CD14-positive monocyte (primary cell): ENCODE results near the gene PLK5. TPM values are rescaled to one million over a fixed set of nuclear protein-coding genes. Genes with fewer than 3 reads are reported as not detected.
"Not testable (repeated sequence)": the region's sequence is repeated elsewhere in the genome, so short reads cannot be mapped to it uniquely, and the experiment has no call there.

ENCODE experiments used
- DNase-seq, 3 donors: peaks; one replicate each; pipeline ENCODE4 v3.0.0-alpha.2; 2011 to 2022
- H2AFZ ChIP-seq: 2 replicates; pipeline ENCODE4 v1.6.0; 2012; ENCODE audit warnings: mild to moderate bottlenecking, low read depth, low read length, inconsistent platforms; ENCODE audit not compliant: insufficient read depth, poor library complexity, severe bottlenecking
- H3K27ac ChIP-seq, 2 donors: 1 replicate in 1 of 2; 2 replicates in 1 of 2; pipeline ENCODE4 v1.5.1; 2012 to 2013; ENCODE audit warnings: low read length in 2 of 2, control low read depth in 1 of 2, inconsistent platforms in 1 of 2, low read depth in 1 of 2, mild to moderate bottlenecking in 1 of 2
- H3K27me3 ChIP-seq, 2 donors: one replicate each; pipeline versions ENCODE4 v1.6.0 to v1.6.1; 2011 to 2013; ENCODE audit warnings: low read length in 2 of 2; ENCODE audit not compliant: control insufficient read depth in 2 of 2, insufficient read depth in 2 of 2
- H3K36me3 ChIP-seq, 2 donors: replicated peaks in 1 of 2; 1 replicate in 1 of 2; 2 replicates in 1 of 2; pipeline versions ENCODE4 v1.5.1 to v1.6.1; 2012 to 2013; ENCODE audit warnings: low read length in 2 of 2, control low read depth in 1 of 2, inconsistent platforms in 1 of 2, mild to moderate bottlenecking in 1 of 2; ENCODE audit not compliant: insufficient read depth in 2 of 2, control insufficient read depth in 1 of 2
- H3K4me1 ChIP-seq, 2 donors: 1 replicate in 1 of 2; 2 replicates in 1 of 2; pipeline versions ENCODE4 v1.5.1 to v1.6.1; 2012 to 2013; ENCODE audit warnings: low read length in 2 of 2, control low read depth in 1 of 2, inconsistent platforms in 1 of 2, mild to moderate bottlenecking in 1 of 2, moderate library complexity in 1 of 2; ENCODE audit not compliant: insufficient read depth in 2 of 2, control insufficient read depth in 1 of 2
- H3K4me2 ChIP-seq: replicated peaks from 2 replicates; pipeline ENCODE3; 2012; ENCODE audit warnings: low read length, moderate library complexity, mild to moderate bottlenecking; ENCODE audit not compliant: poor library complexity, severe bottlenecking; ENCODE audit errors: extremely low read depth
- H3K4me3 ChIP-seq, 3 experiments: fragments of 200-600 bp in 1 of 3; sonication (generic) in 1 of 3; replicated peaks in 1 of 3; 1 replicate in 2 of 3; 2 replicates in 1 of 3; pipeline ENCODE4 v1.5.1; 2011 to 2013; ENCODE audit warnings: low read length in 3 of 3, mild to moderate bottlenecking in 3 of 3, control low read depth in 2 of 3, low read depth in 2 of 3, inconsistent platforms in 1 of 3, moderate library complexity in 1 of 3
- H3K79me2 ChIP-seq: 2 replicates; pipeline ENCODE4 v1.6.0; 2012; ENCODE audit warnings: mild to moderate bottlenecking, control low read depth, inconsistent platforms, low read length, moderate library complexity; ENCODE audit not compliant: insufficient read depth
- H3K9ac ChIP-seq: 2 replicates; pipeline ENCODE4 v1.6.0; 2017; ENCODE audit warnings: low read length, mild to moderate bottlenecking; ENCODE audit not compliant: insufficient read depth, poor library complexity, severe bottlenecking
- H3K9me3 ChIP-seq, 2 donors: replicated peaks in 1 of 2; 1 replicate in 1 of 2; 2 replicates in 1 of 2; pipeline versions ENCODE4 v1.5.1 to v1.6.1; 2012 to 2013; ENCODE audit warnings: low read length in 2 of 2, control low read depth in 1 of 2; ENCODE audit not compliant: control insufficient read depth in 1 of 2, insufficient read depth in 1 of 2
- H4K20me1 ChIP-seq: 2 replicates; pipeline ENCODE4 v1.6.0; 2012; ENCODE audit warnings: mild to moderate bottlenecking, low read length, control low read depth, moderate library complexity; ENCODE audit not compliant: insufficient read depth
- H3K27ac Mint-ChIP-seq, 7 donors: one replicate each; pipeline ENCODE4 v1.8.0; 2020; ENCODE audit warnings: mild to moderate bottlenecking in 7 of 7, mixed read lengths in 7 of 7, moderate library complexity in 6 of 7, inconsistent platforms in 2 of 7
- H3K27me3 Mint-ChIP-seq, 3 donors: one replicate each; pipeline ENCODE4 v1.8.0; 2021 to 2022; ENCODE audit warnings: low read depth in 3 of 3, mild to moderate bottlenecking in 3 of 3, mixed read lengths in 3 of 3, moderate library complexity in 3 of 3, inconsistent platforms in 1 of 3
- H3K36me3 Mint-ChIP-seq, 2 donors: one replicate each; pipeline ENCODE4 v1.8.0; 2020; ENCODE audit warnings: mixed read lengths in 2 of 2, inconsistent platforms in 1 of 2, mild to moderate bottlenecking in 1 of 2
- H3K4me1 Mint-ChIP-seq: one replicate; pipeline ENCODE4 v1.8.0; 2020; ENCODE audit warnings: mild to moderate bottlenecking, mixed read lengths
- H3K4me3 Mint-ChIP-seq, 2 donors: one replicate each; pipeline ENCODE4 v1.8.0; 2020; ENCODE audit warnings: mild to moderate bottlenecking in 2 of 2, mixed read lengths in 2 of 2, moderate library complexity in 1 of 2
- H3K9me3 Mint-ChIP-seq, 7 donors: one replicate each; pipeline ENCODE4 v1.8.0; 2020 to 2022; ENCODE audit warnings: mixed read lengths in 7 of 7, mild to moderate bottlenecking in 6 of 7, moderate library complexity in 6 of 7, inconsistent platforms in 2 of 7
- CTCF ChIP-seq: fragments of 200-600 bp; IDR thresholded peaks from one replicate; pipeline ENCODE4 v1.8.0; 2022; ENCODE audit warnings: antibody characterized with exemption, mild to moderate bottlenecking
- WGBS: methylation state at CpG from one replicate; pipeline ENCODE4 v1.1.5; 2013; ENCODE audit warnings: missing lambda C conversion rate; ENCODE audit not compliant: insufficient coverage; 5-methylcytosine and 5-hydroxymethylcytosine counted together
- intact Hi-C, 2 donors: fragments of 100-400 bp; cut with micrococcal nuclease; formaldehyde crosslinking; loops; one replicate each; pipeline versions ENCODE4 v1.15.0 to v1.15.1; 2023
- polyA plus RNA-seq, 3 donors: library from polyadenylated mRNA; depleted of rRNA in 1 of 3; unstranded in 2 of 3; stranded (reverse) in 1 of 3; fragments of 300-500 nt in 2 of 3; fragments of >200 nt in 1 of 3; fragmentation: Illumina TruSeq in 2 of 3; gene quantifications; 1 replicate in 2 of 3; 2 replicates in 1 of 3; pipeline ENCODE4 v1.2.3, GENCODE V29; 2012 to 2021

Gene PLK5
- polyA plus RNA-seq, 3 donors = not detected

GRCh38 chr19:1528596-1529429 is 4.9 kb downstream of the PLK5 start:
- Histone ChIP-seq H3K4me2 (no peak overlapping the region), H3K79me2 (no peaks in the 10 kb centered on the region), H3K36me3 (no peaks in the 10 kb centered on the region), H3K4me1 (no peaks in the 10 kb centered on the region), H3K9ac (no peak overlapping the region), H3K27me3 (peaks cover 5 to 12% of the 10 kb centered on the region in 2 donors), H3K4me3 (no peak overlapping the region), H3K9me3 (no peaks in the 10 kb centered on the region), H2AFZ (no peak overlapping the region), H3K27ac (no peak overlapping the region), H4K20me1 (no peaks in the 10 kb centered on the region)
- no peak for DNase-seq
- H3K27me3 Mint-ChIP-seq = peaks cover 16 to 35% (median 16%) of the 10 kb centered on the region in 3 donors
- H3K4me3 Mint-ChIP-seq = no peak overlapping the region
- peaks cover 0 to 7% (median 3%) of the 10 kb centered on the region in 7 donors for H3K9me3 Mint-ChIP-seq
- WGBS = 86% methylated on average over 19 of the region's 23 CpGs
- no peak overlapping the region for H3K27ac Mint-ChIP-seq
- H3K36me3 Mint-ChIP-seq = peaks cover 0 to 3% of the 10 kb centered on the region in 2 donors
- H3K4me1 Mint-ChIP-seq = peaks cover 3% of the 10 kb centered on the region
- TF ChIP-seq CTCF = no peak
- intact Hi-C loops = no loop called here

GRCh38 chr19:1529430-1529816 is 5.5 kb downstream of the PLK5 start:
- H3K4me1 Mint-ChIP-seq = peaks cover 1% of the 10 kb centered on the region
- peaks cover 0 to 1% of the 10 kb centered on the region in 2 donors for H3K36me3 Mint-ChIP-seq
- no peaks in the 10 kb centered on the region for H3K36me3 ChIP-seq
- peaks cover 0 to 5% (median 3%) of the 10 kb centered on the region in 7 donors for H3K9me3 Mint-ChIP-seq
- H4K20me1 ChIP-seq = no peaks in the 10 kb centered on the region
- peaks cover 4 to 10% of the 10 kb centered on the region in 2 donors for H3K27me3 ChIP-seq
- no peaks in the 10 kb centered on the region for H3K4me1 ChIP-seq
- no peaks in the 10 kb centered on the region for H3K9me3 ChIP-seq
- peaks cover 14 to 34% (median 16%) of the 10 kb centered on the region in 3 donors for H3K27me3 Mint-ChIP-seq
- WGBS = 92% methylated on average over 10 of the region's 16 CpGs
- H3K4me3 ChIP-seq = no peak overlapping the region
- no peak for TF ChIP-seq CTCF
- intact Hi-C loops = no loop called here
- H2AFZ ChIP-seq = no peak overlapping the region
- no peak overlapping the region for H3K9ac ChIP-seq
- no peaks in the 10 kb centered on the region for H3K79me2 ChIP-seq
- H3K4me2 ChIP-seq = no peak overlapping the region
- H3K27ac ChIP-seq = no peak overlapping the region
- H3K4me3 Mint-ChIP-seq = no peak overlapping the region
- no peak overlapping the region for H3K27ac Mint-ChIP-seq
- no peak for DNase-seq

GRCh38 chr19:1530856-1531255 is 7.0 kb downstream of the PLK5 start:
- H3K4me3 ChIP-seq, DNase-seq, H3K4me2 ChIP-seq, H3K27me3 ChIP-seq, H3K4me1 ChIP-seq, H2AFZ ChIP-seq, H3K9ac ChIP-seq, H3K36me3 ChIP-seq, H3K9me3 Mint-ChIP-seq, H4K20me1 ChIP-seq, H3K4me3 Mint-ChIP-seq, H3K79me2 ChIP-seq, H3K36me3 Mint-ChIP-seq, intact Hi-C loops, H3K4me1 Mint-ChIP-seq, H3K27ac Mint-ChIP-seq, H3K27ac ChIP-seq, H3K9me3 ChIP-seq: not testable (repeated sequence)
- 97% methylated on average over 6 of the region's 11 CpGs for WGBS
- peaks cover 7 to 22% (median 12%) of the 10 kb centered on the region in 3 donors for H3K27me3 Mint-ChIP-seq
